HCT116 (cell line): ENCODE data around the gene UNC5C.

Source experiments
- CBX3 ChIP-seq: IDR thresholded peaks from 2 replicates; pipeline ENCODE4 v1.6.1; 2012; ENCODE audit warnings: low read depth
- CTCF ChIP-seq, 3 experiments: fragments of 200-600 bp in 1 of 3; sonication (generic) in 1 of 3; IDR thresholded peaks in 2 of 3; conservative IDR thresholded peaks in 1 of 3; 2 replicates each; pipeline ENCODE4 v1.5.1; 2012 to 2017; ENCODE audit warnings: low read depth in 2 of 3, low read length in 2 of 3, antibody characterized with exemption in 1 of 3, borderline replicate concordance in 1 of 3, control low read depth in 1 of 3, mild to moderate bottlenecking in 1 of 3, mixed read lengths in 1 of 3, mixed run types in 1 of 3, moderate library complexity in 1 of 3; ENCODE audit not compliant: insufficient read depth in 1 of 3
- EZH2 ChIP-seq: fragments of 200-600 bp; sonication (generic); IDR thresholded peaks from 2 replicates; pipeline ENCODE4 v1.6.1; 2017; ENCODE audit warnings: antibody characterized with exemption, mixed run types

DNA sequence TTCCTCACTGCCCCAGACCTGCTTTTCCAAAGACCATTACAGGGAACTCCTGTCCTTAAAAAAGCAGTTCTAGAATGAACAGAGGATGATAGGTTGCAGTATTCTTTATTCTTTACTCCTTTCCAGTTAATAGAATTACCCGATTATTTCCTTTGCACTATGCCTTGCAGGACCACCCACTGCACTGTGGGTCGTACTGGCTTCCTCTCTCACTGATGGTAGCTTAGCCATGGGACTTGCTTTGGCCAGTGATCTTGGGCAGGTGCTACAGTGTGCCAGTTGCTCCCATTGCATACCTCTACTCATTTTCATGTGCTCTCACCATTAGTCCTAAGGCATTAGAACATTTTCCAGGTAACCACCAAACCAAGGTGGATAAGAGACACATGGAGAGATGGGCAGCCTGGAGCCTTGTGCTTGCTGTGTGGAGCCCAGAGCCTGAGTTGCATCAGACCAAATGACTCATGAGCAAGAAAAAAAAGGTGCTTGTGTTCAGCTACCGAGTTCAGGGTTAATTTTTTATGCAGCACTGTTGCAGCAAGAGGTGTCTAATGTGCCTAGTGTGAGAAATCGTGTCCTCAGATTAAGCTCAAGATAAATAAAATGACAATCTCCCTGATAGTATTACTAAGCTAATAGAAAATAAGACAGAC lies 7.6 kb upstream of the UNC5C start:
- TF ChIP-seq EZH2 (no peak), CTCF (IDR thresholded peaks at IDR 0.05 in 2 of 3, conservative IDR thresholded peaks at IDR 0.05 in 1 of 3; ENCODE audit: borderline replicate concordance in 1 of 3, insufficient read depth in 1 of 3, low read depth in 2 of 3, low read length in 2 of 3) (no peak), CBX3 (no peak)
